HL-60 (cell line): ENCODE data around the gene COX7A2L.

Experiments used
- DNase-seq, 2 experiments: peaks; one replicate each; pipeline ENCODE4 v3.0.0-alpha.2; 2010 to 2020; ENCODE audit warnings: low read depth in 1 of 2, low spot score in 1 of 2
- H3K27ac ChIP-seq: fragments of 250-450 bp; sonication (Bioruptor Pico); replicated peaks from 2 replicates; pipeline ENCODE4 v1.5.1; 2020; ENCODE audit warnings: mild to moderate bottlenecking, moderate library complexity
- H3K27me3 ChIP-seq: fragments of 250-450 bp; sonication (Bioruptor Pico); 2 replicates; pipeline ENCODE4 v1.5.1; 2021; ENCODE audit warnings: mild to moderate bottlenecking, moderate library complexity; ENCODE audit not compliant: insufficient read depth, poor library complexity, severe bottlenecking
- H3K4me3 ChIP-seq: replicated peaks from 2 replicates; pipeline ENCODE4 v1.5.1; 2011; ENCODE audit warnings: mild to moderate bottlenecking, control low read depth, low read length; ENCODE audit not compliant: insufficient read depth
- CTCF ChIP-seq: IDR thresholded peaks from one replicate; pipeline ENCODE4 v1.5.1; 2011; ENCODE audit warnings: low read length, control low read depth, inconsistent platforms; ENCODE audit not compliant: insufficient read depth
- GABPA ChIP-seq: IDR thresholded peaks from 2 replicates; pipeline ENCODE4 v1.6.1; 2012; ENCODE audit warnings: low read depth
- POLR2AphosphoS5 ChIP-seq: IDR thresholded peaks from 2 replicates; pipeline ENCODE4 v1.6.1; 2012; ENCODE audit warnings: low read depth
- REST ChIP-seq: IDR thresholded peaks from 2 replicates; pipeline ENCODE4 v1.6.1; 2012; ENCODE audit warnings: low read depth; ENCODE audit not compliant: insufficient replicate concordance
- SPI1 ChIP-seq: IDR thresholded peaks from 2 replicates; pipeline ENCODE4 v1.6.1; 2012; ENCODE audit warnings: low read depth, mild to moderate bottlenecking, borderline replicate concordance

Gene COX7A2L

GRCh38 chr2:42367835-42368234 lies 6.8 kb upstream of the COX7A2L start:
- no peak for TF ChIP-seq SPI1
- no peak overlapping the region for H3K4me3 ChIP-seq

GRCh38 chr2:42366411-42366810 lies 5.4 kb upstream of the COX7A2L start:
- Histone ChIP-seq H3K4me3 (no peak overlapping the region), H3K27me3 (no peaks in the 10 kb centered on the region), H3K27ac (no peak overlapping the region)
- TF ChIP-seq REST: no peak
- no peak for TF ChIP-seq GABPA
- TF ChIP-seq POLR2AphosphoS5: no peak
- TF ChIP-seq SPI1: no peak
- DNase-seq: no peak

More at GRCh38 chr2:42367835-42368234, 6.8 kb upstream of the COX7A2L start:
- Histone ChIP-seq H3K27ac (no peak overlapping the region), H3K27me3 (no peaks in the 10 kb centered on the region)
- DNase-seq: no peak

GRCh38 chr2:42364658-42365057 lies 3.6 kb upstream of the COX7A2L start:
- Histone ChIP-seq H3K27ac (no peak overlapping the region), H3K27me3 (no peaks in the 10 kb centered on the region), H3K4me3 (no peak overlapping the region)
- TF ChIP-seq REST (no peak), POLR2AphosphoS5 (no peak), CTCF (no peak), SPI1 (no peak), GABPA (no peak)
- no peak for DNase-seq

GRCh38 chr2:42363413-42363812 lies 2.4 kb upstream of the COX7A2L start:
- Histone ChIP-seq H3K27ac (no peak overlapping the region), H3K27me3 (no peaks in the 10 kb centered on the region), H3K4me3 (no peak overlapping the region)
- no peak for DNase-seq
- TF ChIP-seq CTCF (no peak), SPI1 (no peak), GABPA (no peak), POLR2AphosphoS5 (no peak), REST (no peak)
